ENCODE data around the gene RAB20. TPM values are rescaled to one million over a fixed set of nuclear protein-coding genes. Genes with fewer than 3 reads are reported as not detected.

The RAB20 gene
- total RNA-seq, 1 experiment from 2014 or later = 1.7 TPM

GRCh38 chr13:110525328-110526319 lies 35.9 kb downstream of the RAB20 start:
- no peak for TF ChIP-seq CTCF (IDR thresholded peaks at IDR 0.05; ENCODE audit: unreplicated experiment)
- intact Hi-C loops (cut with micrococcal nuclease) = no loop called here
- H3K36me3 Mint-ChIP-seq (ENCODE audit: insufficient read depth, unreplicated experiment) = no peaks in the 10 kb centered on the region
- H3K4me1 Mint-ChIP-seq (ENCODE audit: insufficient read depth, unreplicated experiment) = peaks cover 14% of the 10 kb centered on the region
- no peak overlapping the region for H3K27ac Mint-ChIP-seq (ENCODE audit: low read depth, unreplicated experiment)
- H3K4me3 Mint-ChIP-seq (ENCODE audit: unreplicated experiment) = no peak overlapping the region
- POLR2A ChIA-PET = interaction anchor here (0.6 to 1.6 kb wide), 4 partner anchors 13 to 42 kb away, joined by 3 to 4 read pairs (median 4); no protein-coding TSS in a partner anchor
- no TSS peak for BruUV-seq (replicated peaks)
- H3K9me3 Mint-ChIP-seq (ENCODE audit: unreplicated experiment) = no peaks in the 10 kb centered on the region
- CTCF ChIA-PET = interaction anchor here (0.7 to 1.2 kb wide), 2 partner anchors 24 to 47 kb away, joined by 4 to 6 read pairs; no protein-coding TSS in a partner anchor
- DNase-seq (ENCODE audit: unreplicated experiment) = no peak
- no peaks in the 10 kb centered on the region for H3K27me3 Mint-ChIP-seq (ENCODE audit: insufficient read depth, unreplicated experiment)

GRCh38 chr13:110524541-110525257 lies 36.8 kb downstream of the RAB20 start:
- ChIA-PET POLR2A (interaction anchor here (0.7 to 1.6 kb wide), 4 partner anchors 14 to 176 kb away, joined by 3 to 4 read pairs (median 4); partner anchors contain the start of gene RAB20), CTCF (interaction anchor here (0.7 to 1.2 kb wide), 2 partner anchors 25 to 48 kb away, joined by 4 to 6 read pairs; no protein-coding TSS in a partner anchor)
- no peak for TF ChIP-seq CTCF (IDR thresholded peaks at IDR 0.05; ENCODE audit: unreplicated experiment)
- no peaks in the 10 kb centered on the region for H3K27me3 Mint-ChIP-seq (ENCODE audit: insufficient read depth, unreplicated experiment)
- H3K4me1 Mint-ChIP-seq (ENCODE audit: insufficient read depth, unreplicated experiment) = peaks cover 14% of the 10 kb centered on the region
- no peaks in the 10 kb centered on the region for H3K36me3 Mint-ChIP-seq (ENCODE audit: insufficient read depth, unreplicated experiment)
- no TSS peak for BruUV-seq (replicated peaks)
- H3K4me3 Mint-ChIP-seq (ENCODE audit: unreplicated experiment) = peak overlapping the region; percentile 58
- intact Hi-C loops (cut with micrococcal nuclease) = no loop called here
- peak; percentile 55 for DNase-seq (ENCODE audit: unreplicated experiment)
- no peaks in the 10 kb centered on the region for H3K9me3 Mint-ChIP-seq (ENCODE audit: unreplicated experiment)
- peak overlapping the region; percentile 18 for H3K27ac Mint-ChIP-seq (ENCODE audit: low read depth, unreplicated experiment)

- H3K4me1 Mint-ChIP-seq (ENCODE audit: insufficient read depth, unreplicated experiment) = peaks cover 14% of the 10 kb centered on the region
- peak overlapping the region; percentile 58 for H3K4me3 Mint-ChIP-seq (ENCODE audit: unreplicated experiment)
- POLR2A ChIA-PET = interaction anchor here (0.7 to 1.6 kb wide), 3 partner anchors 14 to 176 kb away, joined by 3 to 4 read pairs (median 3); partner anchors contain the start of gene RAB20
- no peak for TF ChIP-seq CTCF (IDR thresholded peaks at IDR 0.05; ENCODE audit: unreplicated experiment)
- H3K27me3 Mint-ChIP-seq (ENCODE audit: insufficient read depth, unreplicated experiment) = no peaks in the 10 kb centered on the region
- H3K27ac Mint-ChIP-seq (ENCODE audit: low read depth, unreplicated experiment) = peak overlapping the region; percentile 18
- no peak for DNase-seq (ENCODE audit: unreplicated experiment)
- intact Hi-C loops (cut with micrococcal nuclease) = no loop called here
- CTCF ChIA-PET = interaction anchor here (1.2 kb wide), 1 partner anchor 49 kb away, joined by 4 read pairs; no protein-coding TSS in a partner anchor
- no TSS peak for BruUV-seq (replicated peaks)
- no peaks in the 10 kb centered on the region for H3K9me3 Mint-ChIP-seq (ENCODE audit: unreplicated experiment)
- H3K36me3 Mint-ChIP-seq (ENCODE audit: insufficient read depth, unreplicated experiment) = no peaks in the 10 kb centered on the region
Observed at GRCh38 chr13:110523838-110524540, 37.5 kb downstream of the RAB20 start.
